ENCODE measurements around the gene C10orf71.

C10orf71 gene

GRCh38 chr10:49333192-49333591 is 34.2 kb downstream of the C10orf71 start:
- no peak overlapping the region for H3K4me3 ChIP-seq (ENCODE audit: low read depth, low read length)
- CTCF ChIA-PET = no interaction called here
- POLR2A ChIA-PET = no interaction called here
- H3K9me3 ChIP-seq (ENCODE audit: control insufficient read depth, insufficient read depth, low read depth, low read length) = no peaks in the 10 kb centered on the region
- no peaks in the 10 kb centered on the region for H3K4me1 ChIP-seq (ENCODE audit: control insufficient read depth, insufficient read depth, low read length)
- TF ChIP-seq KLF10 (tag by site-specific recombination; IDR thresholded peaks at IDR 0.05) (no peak), ZNF513 (tag by site-specific recombination; IDR thresholded peaks at IDR 0.05) (no peak), PRDM10 (tag by site-specific recombination; IDR thresholded peaks at IDR 0.05) (no peak), ZBTB10 (tag by site-specific recombination; IDR thresholded peaks at IDR 0.05) (no peak), ZNF585B (tag by site-specific recombination; IDR thresholded peaks at IDR 0.05) (no peak), ZBTB21 (tag by site-specific recombination; IDR thresholded peaks at IDR 0.05) (no peak), HOXD13 (CRISPR knock-in tag; IDR thresholded peaks at IDR 0.05; ENCODE audit: borderline replicate concordance) (no peak), ZNF112 (tag by site-specific recombination; IDR thresholded peaks at IDR 0.05) (no peak), ZNF16 (tag by site-specific recombination; IDR thresholded peaks at IDR 0.05; ENCODE audit: low read depth) (no peak), OVOL3 (tag by site-specific recombination; IDR thresholded peaks at IDR 0.05) (no peak), KLF16 (tag by site-specific recombination; IDR thresholded peaks at IDR 0.05) (no peak), ZNF555 (tag by site-specific recombination; conservative IDR thresholded peaks at IDR 0.05) (no peak), ZBTB1 (tag by site-specific recombination; IDR thresholded peaks at IDR 0.05) (no peak), ZBTB48 (tag by site-specific recombination; IDR thresholded peaks at IDR 0.05) (no peak), ZNF394 (tag by site-specific recombination; IDR thresholded peaks at IDR 0.05; ENCODE audit: borderline replicate concordance) (no peak), GLI4 (tag by site-specific recombination; IDR thresholded peaks at IDR 0.05) (no peak), ZNF398 (tag by site-specific recombination; IDR thresholded peaks at IDR 0.05) (no peak), ZNF366 (tag by site-specific recombination; conservative IDR thresholded peaks at IDR 0.05) (no peak)
- H3K27ac ChIP-seq (ENCODE audit: extremely low read depth, low read depth, low read length) = no peak overlapping the region
- H3K36me3 ChIP-seq (ENCODE audit: control insufficient read depth in 2 of 2, insufficient read depth in 1 of 2, low read length in 2 of 2) = no peaks in the 10 kb centered on the region
